Glomerular visceral epithelial cell (primary cell): ENCODE results near the gene ADRA2B.
A peak's percentile ranks its signal among the peaks of the same experiment; 100 is the strongest.

Experiments
- DNase-seq: peaks from one replicate; pipeline ENCODE4 v3.0.0-alpha.2; 2016; ENCODE audit errors: extremely low spot score

The ADRA2B gene

GRCh38 chr2:96105152-96105915 is 11.0 kb downstream of the ADRA2B start:
- no peak for DNase-seq

GRCh38 chr2:96104487-96104861 is 11.9 kb downstream of the ADRA2B start:
- DNase-seq, result no peak

- no peak for DNase-seq
Observed at GRCh38 chr2:96103761-96104486, 12.4 kb downstream of the ADRA2B start.

GRCh38 chr2:96103187-96103601 is 13.2 kb downstream of the ADRA2B start:
- DNase-seq, result no peak

GRCh38 chr2:96102596-96103186 is 13.7 kb downstream of the ADRA2B start:
- DNase-seq, result no peak

- DNase-seq, result no peak
Observed at GRCh38 chr2:96100893-96101304, 15.5 kb downstream of the ADRA2B start.

- DNase-seq, result peak; percentile 11
Observed at GRCh38 chr2:96099861-96100798, 16.2 kb downstream of the ADRA2B start.

GRCh38 chr2:96098900-96099590 is 17.3 kb downstream of the ADRA2B start:
- DNase-seq, result no peak

GRCh38 chr2:96097951-96098823 is 18.2 kb downstream of the ADRA2B start:
- DNase-seq, result no peak

GRCh38 chr2:96097441-96097840 is 18.9 kb downstream of the ADRA2B start:
- no peak for DNase-seq

- no peak for DNase-seq
Observed at GRCh38 chr2:96095116-96095636, 21.2 kb downstream of the ADRA2B start.

- DNase-seq, result no peak
Observed at GRCh38 chr2:96093528-96093927, 22.8 kb downstream of the ADRA2B start.

- DNase-seq, result no peak
Observed at GRCh38 chr2:96092951-96093350, 23.4 kb downstream of the ADRA2B start.

- no peak for DNase-seq
Observed at GRCh38 chr2:96092573-96092877, 23.8 kb downstream of the ADRA2B start.

- DNase-seq, result no peak
Observed at GRCh38 chr2:96091711-96092572, 24.4 kb downstream of the ADRA2B start.

- no peak for DNase-seq
Observed at GRCh38 chr2:96091141-96091710, 25.1 kb downstream of the ADRA2B start.

- no peak for DNase-seq
Observed at GRCh38 chr2:96090196-96090926, 26.0 kb downstream of the ADRA2B start.
